Natural killer cell treated with Interleukin-12 subunit alpha and Interleukin-12 subunit beta and Interleukin-15 and Interleukin-18, amount 100 ng/mL, for 72 hours (primary cell): ENCODE data around the gene C14orf180. TPM values are rescaled to one million over a fixed set of nuclear protein-coding genes. Genes with fewer than 3 reads are reported as not detected.

ENCODE experiments used
- ATAC-seq, 2 donors: fragments of 150-1000 bp; cut with Tn5 transposase in 1 of 2; sonication (Bioruptor Pico), chemical (Tn5 transposase) in 1 of 2; 2 replicates each; pipeline ENCODE4 v1.10.0; 2021
- DNase-seq: peaks from one replicate; pipeline ENCODE4 v3.0.0; 2022; ENCODE audit warnings: low spot score
- H3K27ac Mint-ChIP-seq, 2 donors: 1 replicate in 1 of 2; 2 replicates in 1 of 2; pipeline ENCODE4 v1.8.0; 2022; ENCODE audit warnings: mixed read lengths in 2 of 2, mild to moderate bottlenecking in 1 of 2, moderate library complexity in 1 of 2
- H3K27me3 Mint-ChIP-seq, 2 donors: 1 replicate in 1 of 2; 2 replicates in 1 of 2; pipeline ENCODE4 v1.8.0; 2022; ENCODE audit warnings: mixed read lengths in 2 of 2
- H3K36me3 Mint-ChIP-seq: one replicate; pipeline ENCODE4 v1.8.0; 2022; ENCODE audit warnings: mixed read lengths
- H3K4me1 Mint-ChIP-seq, 2 donors: 1 replicate in 1 of 2; 2 replicates in 1 of 2; pipeline ENCODE4 v1.8.0; 2022; ENCODE audit warnings: low read depth in 2 of 2, mixed read lengths in 2 of 2, mild to moderate bottlenecking in 1 of 2
- H3K4me3 Mint-ChIP-seq: one replicate; pipeline ENCODE4 v1.8.0; 2022; ENCODE audit warnings: mixed read lengths
- H3K9me3 Mint-ChIP-seq: 2 replicates; pipeline ENCODE4 v1.8.0; 2022; ENCODE audit warnings: mixed read lengths
- total RNA-seq, 2 donors: library from RNA; stranded (reverse); gene quantifications; one replicate each; pipeline ENCODE4 v1.2.3, GENCODE V29; 2022

C14orf180 gene
- total RNA-seq, 2 donors from 2014 or later: not detected

GRCh38 chr14:104554088-104554607 is 25.4 kb upstream of the C14orf180 start:
- ATAC-seq (no peak), DNase-seq (peak; percentile 34)
- Mint-ChIP-seq H3K4me3 (no peak overlapping the region), H3K27me3 (peaks cover 0 to 3% of the 10 kb centered on the region in 2 donors), H3K9me3 (no peaks in the 10 kb centered on the region), H3K27ac (no peak overlapping the region), H3K36me3 (no peaks in the 10 kb centered on the region), H3K4me1 (no peaks in the 10 kb centered on the region)

GRCh38 chr14:104554608-104555429 is 24.7 kb upstream of the C14orf180 start:
- H3K27ac Mint-ChIP-seq: no peak overlapping the region
- ATAC-seq (no peak), DNase-seq (peak; percentile 58)
- no peak overlapping the region for H3K4me3 Mint-ChIP-seq
- no peaks in the 10 kb centered on the region for H3K4me1 Mint-ChIP-seq
- no peaks in the 10 kb centered on the region for H3K9me3 Mint-ChIP-seq
- H3K36me3 Mint-ChIP-seq: no peaks in the 10 kb centered on the region
- H3K27me3 Mint-ChIP-seq: peaks cover 0 to 3% of the 10 kb centered on the region in 2 donors

GRCh38 chr14:104555430-104556255 is 23.9 kb upstream of the C14orf180 start:
- Mint-ChIP-seq H3K4me1 (no peaks in the 10 kb centered on the region), H3K9me3 (no peaks in the 10 kb centered on the region), H3K27me3 (peaks cover 0 to 6% of the 10 kb centered on the region in 2 donors), H3K27ac (no peak overlapping the region), H3K36me3 (no peaks in the 10 kb centered on the region), H3K4me3 (no peak overlapping the region)
- DNase-seq (peak; percentile 31), ATAC-seq (no peak)

- Mint-ChIP-seq H3K9me3 (no peaks in the 10 kb centered on the region), H3K27ac (no peak overlapping the region), H3K27me3 (peaks cover 0 to 6% of the 10 kb centered on the region in 2 donors), H3K4me3 (no peak overlapping the region), H3K4me1 (no peaks in the 10 kb centered on the region), H3K36me3 (no peaks in the 10 kb centered on the region)
- no peak for ATAC-seq
- DNase-seq: peak; percentile 51
These were observed 23.1 kb upstream of the C14orf180 start for GRCh38 chr14:104556256-104557021.

- ATAC-seq (no peak), DNase-seq (peak; percentile 54)
- Mint-ChIP-seq H3K4me1 (no peaks in the 10 kb centered on the region), H3K36me3 (no peaks in the 10 kb centered on the region), H3K9me3 (no peaks in the 10 kb centered on the region), H3K4me3 (no peak overlapping the region), H3K27me3 (peaks cover 0 to 8% of the 10 kb centered on the region in 2 donors), H3K27ac (no peak overlapping the region)
These were observed 22.5 kb upstream of the C14orf180 start for GRCh38 chr14:104557086-104557485.

- no peaks in the 10 kb centered on the region for H3K9me3 Mint-ChIP-seq
- ATAC-seq: no peak
- H3K4me1 Mint-ChIP-seq: no peaks in the 10 kb centered on the region
- DNase-seq: peak; percentile 42
- H3K4me3 Mint-ChIP-seq: no peak overlapping the region
- H3K27ac Mint-ChIP-seq: no peak overlapping the region
- H3K36me3 Mint-ChIP-seq: no peaks in the 10 kb centered on the region
- H3K27me3 Mint-ChIP-seq: peaks cover 0 to 8% of the 10 kb centered on the region in 2 donors
These were observed 21.8 kb upstream of the C14orf180 start for GRCh38 chr14:104557766-104558165.

- Mint-ChIP-seq H3K27me3 (peaks cover 0 to 8% of the 10 kb centered on the region in 2 donors), H3K27ac (no peak overlapping the region), H3K4me1 (no peaks in the 10 kb centered on the region), H3K36me3 (no peaks in the 10 kb centered on the region), H3K4me3 (no peak overlapping the region), H3K9me3 (no peaks in the 10 kb centered on the region)
- DNase-seq (peak; percentile 55), ATAC-seq (no peak)
These were observed 21.1 kb upstream of the C14orf180 start for GRCh38 chr14:104558231-104559027.

- H3K4me3 Mint-ChIP-seq: no peak overlapping the region
- H3K9me3 Mint-ChIP-seq: no peaks in the 10 kb centered on the region
- H3K27me3 Mint-ChIP-seq: peaks cover 0 to 5% of the 10 kb centered on the region in 2 donors
These were observed 20.3 kb upstream of the C14orf180 start for GRCh38 chr14:104559028-104559803.

GRCh38 chr14:104559804-104560585 is 19.6 kb upstream of the C14orf180 start:
- H3K36me3 Mint-ChIP-seq: no peaks in the 10 kb centered on the region
- peak; percentile 55 for DNase-seq
- no peak overlapping the region for H3K4me3 Mint-ChIP-seq
- H3K27ac Mint-ChIP-seq: no peak overlapping the region
- no peak for ATAC-seq
- no peaks in the 10 kb centered on the region for H3K9me3 Mint-ChIP-seq
- H3K4me1 Mint-ChIP-seq: no peaks in the 10 kb centered on the region
- H3K27me3 Mint-ChIP-seq: peaks cover 0 to 5% of the 10 kb centered on the region in 2 donors

More at GRCh38 chr14:104559028-104559803, 20.3 kb upstream of the C14orf180 start:
- no peaks in the 10 kb centered on the region for H3K36me3 Mint-ChIP-seq
- DNase-seq (peak; percentile 45), ATAC-seq (no peak)
- H3K27ac Mint-ChIP-seq: no peak overlapping the region
- H3K4me1 Mint-ChIP-seq: no peaks in the 10 kb centered on the region

- peak; percentile 12 for DNase-seq
- no peaks in the 10 kb centered on the region for H3K9me3 Mint-ChIP-seq
- H3K27ac Mint-ChIP-seq: no peak overlapping the region
- H3K36me3 Mint-ChIP-seq: no peaks in the 10 kb centered on the region
- no peak for ATAC-seq
- peaks cover 0 to 5% of the 10 kb centered on the region in 2 donors for H3K27me3 Mint-ChIP-seq
- no peak overlapping the region for H3K4me3 Mint-ChIP-seq
- H3K4me1 Mint-ChIP-seq: no peaks in the 10 kb centered on the region
These were observed 19.0 kb upstream of the C14orf180 start for GRCh38 chr14:104560586-104560945.

GRCh38 chr14:104561124-104561557 is 18.4 kb upstream of the C14orf180 start:
- DNase-seq: no peak
- Mint-ChIP-seq H3K27me3 (peaks cover 0 to 5% of the 10 kb centered on the region in 2 donors), H3K9me3 (no peaks in the 10 kb centered on the region), H3K4me3 (no peak overlapping the region), H3K4me1 (no peaks in the 10 kb centered on the region), H3K27ac (no peak overlapping the region), H3K36me3 (no peaks in the 10 kb centered on the region)
- ATAC-seq: no peak
